ENCODE data around the gene CCL17.
"Not testable (repeated sequence)": the region's sequence is repeated elsewhere in the genome, so short reads cannot be mapped to it uniquely, and the experiment has no call there.

CCL17 gene

DNA sequence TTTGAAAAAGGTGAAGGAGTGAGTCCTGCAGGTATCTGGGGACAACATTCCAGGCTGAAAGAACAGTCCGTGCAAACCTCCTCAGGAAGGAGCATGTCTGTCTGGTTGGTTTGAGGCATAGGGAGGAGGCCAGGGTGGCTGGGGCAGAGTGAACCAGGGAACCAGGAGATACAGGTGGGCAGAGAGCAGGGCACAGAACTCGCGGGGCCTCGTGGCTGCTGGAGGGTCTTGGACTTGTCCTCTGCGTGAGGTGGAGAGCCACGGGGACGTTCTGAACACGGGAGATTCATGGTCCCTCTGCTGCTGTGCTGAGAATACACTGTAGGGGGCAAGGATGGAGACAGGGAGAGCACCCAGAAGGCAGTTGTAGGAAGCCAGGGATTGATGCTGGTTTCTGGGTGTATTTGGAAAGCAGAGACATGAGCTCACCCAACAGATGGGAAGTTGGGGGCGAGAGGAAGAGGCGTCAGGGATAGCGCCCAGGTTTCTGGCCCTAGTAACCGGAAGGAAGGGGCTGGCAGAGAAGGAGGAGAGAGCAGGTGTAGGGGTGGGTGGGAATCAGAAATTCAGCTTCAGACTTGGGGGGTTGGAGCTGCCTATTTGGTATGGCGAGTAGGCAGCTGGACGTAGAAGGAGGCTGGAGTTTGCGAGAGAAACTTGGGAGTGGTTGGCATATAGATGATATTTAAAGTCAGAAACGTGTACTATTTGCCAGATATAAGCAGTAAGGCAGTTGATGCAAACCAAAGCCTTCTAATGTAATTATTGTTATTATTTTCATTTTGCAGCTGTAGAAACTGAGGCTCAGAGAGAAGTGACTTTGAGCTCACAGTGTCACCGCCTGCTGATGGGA lies at the start of gene CCL17:
Gene CCL17, plus strand, starts transcription at position 803 of the 853 bp plus-strand sequence. CDS start 9,166 bp downstream, outside the sequence.
- DNase-seq = no peak

DNA sequence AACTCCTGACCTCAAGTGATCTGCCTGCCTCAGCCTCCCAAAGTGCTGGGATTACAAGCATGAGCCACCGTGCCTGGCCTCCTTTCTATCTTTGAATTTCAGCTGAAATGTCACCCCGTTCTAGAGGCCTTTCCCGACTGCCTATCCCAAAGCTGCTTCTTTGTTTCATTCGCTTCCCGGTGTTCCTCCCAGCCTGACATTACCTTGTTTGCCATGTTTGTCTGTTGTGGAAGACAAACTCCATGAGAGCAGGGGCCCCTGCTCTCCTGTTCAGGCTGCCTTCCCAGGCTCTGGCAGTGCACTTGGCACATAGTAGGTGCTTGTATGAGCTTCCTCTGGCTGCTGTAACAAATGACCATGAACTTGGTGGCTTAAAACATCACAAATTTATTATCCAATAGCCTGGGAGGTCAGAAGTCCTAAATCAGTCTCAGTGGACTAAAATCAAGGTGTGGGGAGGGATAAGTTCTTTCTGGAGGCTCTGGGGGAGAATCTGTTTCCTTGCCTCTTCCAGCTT lies 48.6 kb upstream of the CCL17 start:
- DNase-seq = no peak

DNA sequence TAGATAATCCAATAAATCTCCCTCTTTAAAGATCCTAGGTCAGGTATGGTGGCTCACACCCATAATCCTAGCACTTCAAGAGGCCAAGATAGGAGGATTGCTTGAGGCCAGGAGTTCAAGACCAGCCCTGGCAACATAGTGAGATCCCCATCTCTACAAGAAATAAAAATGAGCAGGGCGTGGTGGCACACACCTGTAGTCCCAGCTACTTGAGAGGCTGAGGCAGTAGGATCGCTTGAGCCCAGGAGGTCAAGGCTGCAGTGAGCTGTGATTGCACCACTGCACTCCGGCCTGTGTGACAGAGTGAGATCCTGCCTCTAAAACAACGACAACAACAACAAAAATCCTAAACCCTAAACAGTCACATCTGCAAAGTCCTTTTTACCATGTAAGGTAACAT lies 48.0 kb upstream of the CCL17 start:
- no peak for DNase-seq

DNA sequence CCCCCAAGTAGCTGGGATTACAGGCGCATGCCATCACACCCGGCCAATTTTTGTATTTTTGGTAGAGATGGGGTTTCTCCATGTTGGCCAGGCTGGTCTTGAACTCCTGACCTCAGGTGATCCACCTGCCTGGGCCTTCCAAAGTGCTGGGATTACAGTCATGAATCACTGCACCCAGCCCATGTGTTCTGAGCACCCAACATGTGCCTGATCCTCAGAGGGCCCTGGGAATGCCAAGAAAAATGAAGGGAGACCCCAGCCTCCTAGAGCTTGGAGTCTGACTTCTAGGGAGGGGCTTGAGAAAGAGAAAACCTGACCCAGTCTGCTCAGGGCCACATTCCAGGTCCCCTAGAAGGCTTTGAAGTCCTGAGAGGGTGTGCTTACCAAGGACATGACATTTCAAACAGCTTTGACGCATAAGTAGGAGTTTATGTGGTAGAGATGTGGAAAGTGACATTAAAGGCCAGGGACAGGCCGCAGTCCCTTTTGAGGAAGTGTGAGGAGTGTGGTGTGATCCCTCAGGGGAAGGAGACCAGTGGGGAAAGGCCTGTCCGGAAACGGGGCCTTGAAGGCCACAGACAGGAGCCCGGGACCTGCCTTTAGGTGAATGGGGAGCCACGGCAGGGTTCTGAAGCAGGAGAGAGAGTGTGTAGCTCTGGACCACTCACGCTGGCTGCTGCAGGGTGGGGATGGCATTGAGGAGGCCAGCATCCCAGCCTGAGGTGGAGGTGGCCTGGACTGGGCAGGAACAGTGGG lies 47.1 kb upstream of the CCL17 start:
- DNase-seq = no peak

DNA sequence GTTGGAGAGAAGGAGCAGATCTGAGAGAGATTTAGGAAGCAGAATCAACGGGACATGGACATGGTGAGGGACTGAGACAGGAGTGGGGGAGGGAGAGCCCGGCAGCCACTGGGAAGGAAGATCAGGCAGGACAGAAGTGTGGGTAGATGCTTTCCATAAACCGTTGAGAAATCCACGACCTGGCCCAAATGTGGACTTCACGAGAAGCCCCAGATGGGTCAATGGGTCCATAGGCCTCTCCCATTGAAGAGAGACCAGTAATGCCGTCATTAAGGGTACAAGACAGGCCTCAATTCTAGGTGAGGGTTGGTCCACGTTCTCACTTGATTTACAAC lies 46.5 kb upstream of the CCL17 start:
- no peak for DNase-seq

DNA sequence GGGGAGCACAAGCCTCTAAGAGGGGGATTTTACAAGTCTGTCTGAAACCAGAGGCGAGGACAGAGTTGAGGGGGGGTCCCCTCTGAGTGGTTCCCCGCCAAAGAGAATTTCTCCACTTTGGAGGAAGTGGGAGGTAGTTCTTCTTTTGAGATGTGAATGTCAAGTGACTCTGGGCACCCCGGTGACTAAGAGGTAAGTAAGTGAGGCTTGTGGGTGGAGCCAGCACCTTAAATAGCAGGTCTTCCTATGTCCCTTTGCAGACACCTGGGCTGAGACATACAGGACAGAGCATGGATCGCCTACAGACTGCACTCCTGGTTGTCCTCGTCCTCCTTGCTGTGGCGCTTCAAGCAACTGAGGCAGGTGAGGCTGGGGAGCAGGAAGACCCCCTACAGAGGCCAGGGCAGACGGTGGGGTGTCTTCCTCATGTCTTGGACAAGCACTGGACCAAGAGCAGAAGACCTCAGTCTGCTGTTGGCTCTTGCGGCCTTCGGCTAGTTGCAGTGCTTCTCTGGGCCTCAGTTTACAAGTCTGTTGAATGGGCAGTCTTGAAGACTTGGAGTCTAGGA lies 46.0 kb upstream of the CCL17 start, which contains the start of gene CCL22:
Gene CCL22, plus strand, starts transcription at position 257 of the 569 bp plus-strand sequence. Its CDS starts 34 bp downstream, at position 291.
- no peak for DNase-seq

DNA sequence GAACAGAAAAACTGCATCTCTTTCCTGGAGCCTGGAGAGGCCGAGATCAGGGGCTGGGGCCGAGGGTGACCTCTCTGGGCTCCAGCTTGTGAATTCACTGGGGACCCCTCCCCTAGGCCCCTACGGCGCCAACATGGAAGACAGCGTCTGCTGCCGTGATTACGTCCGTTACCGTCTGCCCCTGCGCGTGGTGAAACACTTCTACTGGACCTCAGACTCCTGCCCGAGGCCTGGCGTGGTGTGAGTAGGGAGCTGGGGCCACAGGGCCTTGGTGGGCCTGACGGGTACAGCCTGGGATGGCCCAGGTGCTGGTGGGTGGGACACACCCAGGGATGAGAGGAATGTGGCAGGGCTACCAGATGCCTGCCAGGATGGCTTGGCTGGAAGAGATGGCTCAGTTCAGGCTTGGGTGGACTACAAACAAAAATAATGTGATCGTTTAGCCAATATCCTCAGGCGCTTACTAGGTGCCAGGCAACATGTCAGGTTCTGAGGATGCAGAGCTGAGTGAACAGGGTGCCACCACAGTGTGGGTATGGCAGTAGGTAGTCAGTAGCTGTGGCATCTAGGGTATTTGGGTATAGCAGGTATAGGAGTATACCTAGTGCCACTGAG lies 44.1 kb upstream of the CCL17 start:
- no peak for DNase-seq

DNA sequence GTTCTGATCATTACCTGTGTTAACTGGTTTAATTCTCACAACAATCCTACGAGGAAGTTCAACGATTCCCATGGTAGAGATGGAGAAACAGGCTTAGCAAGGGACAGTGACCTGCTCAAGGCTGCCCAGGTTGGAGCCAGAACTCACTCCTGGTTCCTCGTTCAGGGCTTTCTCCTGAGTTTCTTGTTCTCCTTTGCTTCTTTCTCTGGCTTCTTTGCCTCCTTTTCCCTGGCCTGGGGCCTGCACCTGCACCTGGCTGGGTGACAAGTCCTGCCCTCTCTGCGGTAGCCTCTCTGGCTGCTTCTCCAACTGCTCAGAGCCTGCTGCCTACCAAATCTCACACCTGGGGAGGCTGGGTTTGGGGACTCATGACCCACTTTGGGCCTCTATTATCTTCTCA lies 43.2 kb upstream of the CCL17 start:
- no peak for DNase-seq

DNA sequence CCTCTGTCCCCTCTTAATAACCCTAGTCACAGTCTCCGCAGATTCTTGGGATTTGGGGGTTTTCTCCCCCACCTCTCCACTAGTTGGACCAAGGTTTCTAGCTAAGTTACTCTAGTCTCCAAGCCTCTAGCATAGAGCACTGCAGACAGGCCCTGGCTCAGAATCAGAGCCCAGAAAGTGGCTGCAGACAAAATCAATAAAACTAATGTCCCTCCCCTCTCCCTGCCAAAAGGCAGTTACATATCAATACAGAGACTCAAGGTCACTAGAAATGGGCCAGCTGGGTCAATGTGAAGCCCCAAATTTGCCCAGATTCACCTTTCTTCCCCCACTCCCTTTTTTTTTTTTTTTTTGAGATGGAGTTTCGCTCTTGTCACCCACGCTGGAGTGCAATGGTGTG lies 40.4 kb upstream of the CCL17 start:
- no peak for DNase-seq

DNA sequence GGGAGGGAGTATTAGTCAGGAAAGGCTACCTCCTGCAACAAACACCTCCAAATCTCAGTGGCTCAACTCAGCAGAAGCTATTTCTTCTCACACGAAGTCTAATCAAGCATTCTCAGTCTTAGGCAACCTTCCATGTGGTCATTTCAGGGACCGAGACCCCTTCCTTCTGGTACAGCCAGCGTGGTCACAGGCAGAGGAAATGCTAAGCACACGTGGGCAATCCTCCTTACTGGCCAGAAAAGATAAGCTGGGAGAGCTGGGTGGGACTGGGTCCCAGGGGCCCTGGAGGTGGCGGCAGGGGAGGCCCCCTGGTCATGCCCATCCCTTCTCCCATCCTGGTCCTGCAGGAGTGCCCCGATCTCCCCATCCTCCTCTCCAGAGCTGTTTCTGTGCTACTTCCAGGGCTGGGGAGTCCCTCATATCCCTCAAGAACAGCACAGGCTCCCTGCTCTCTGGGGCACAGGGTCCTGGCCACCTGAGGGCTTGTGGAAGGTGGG lies 38.0 kb upstream of the CCL17 start:
- no peak for DNase-seq

DNA sequence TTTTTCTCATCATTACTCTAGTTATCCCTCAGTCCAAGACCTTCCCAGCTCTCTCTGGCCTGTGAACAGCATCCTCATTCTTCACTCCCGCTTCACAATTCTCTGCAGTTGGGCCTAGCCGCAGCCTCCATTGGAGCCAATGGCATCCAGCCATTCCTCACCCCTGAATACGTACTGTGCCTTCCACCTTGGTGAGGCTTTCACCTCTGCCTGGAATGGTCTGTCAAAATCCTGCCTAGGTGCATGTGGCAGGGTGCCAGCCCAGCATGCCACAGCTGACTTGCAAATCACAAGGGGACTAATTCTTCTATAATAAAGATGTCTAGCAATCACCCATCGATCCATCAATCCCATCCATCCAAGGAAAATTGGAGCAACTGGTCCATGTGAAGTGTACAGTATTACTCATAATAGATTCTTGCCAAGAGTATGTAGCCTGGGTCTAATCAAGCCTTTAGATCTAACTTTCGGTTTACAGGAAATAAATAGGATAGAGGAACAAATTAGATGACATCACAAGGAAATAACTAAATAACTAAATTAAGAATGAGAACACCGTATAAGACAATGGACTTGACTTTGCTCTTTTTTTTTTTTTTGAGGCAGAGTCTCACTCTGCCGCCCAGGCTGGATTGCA lies 37.3 kb upstream of the CCL17 start:
- no peak for DNase-seq

DNA sequence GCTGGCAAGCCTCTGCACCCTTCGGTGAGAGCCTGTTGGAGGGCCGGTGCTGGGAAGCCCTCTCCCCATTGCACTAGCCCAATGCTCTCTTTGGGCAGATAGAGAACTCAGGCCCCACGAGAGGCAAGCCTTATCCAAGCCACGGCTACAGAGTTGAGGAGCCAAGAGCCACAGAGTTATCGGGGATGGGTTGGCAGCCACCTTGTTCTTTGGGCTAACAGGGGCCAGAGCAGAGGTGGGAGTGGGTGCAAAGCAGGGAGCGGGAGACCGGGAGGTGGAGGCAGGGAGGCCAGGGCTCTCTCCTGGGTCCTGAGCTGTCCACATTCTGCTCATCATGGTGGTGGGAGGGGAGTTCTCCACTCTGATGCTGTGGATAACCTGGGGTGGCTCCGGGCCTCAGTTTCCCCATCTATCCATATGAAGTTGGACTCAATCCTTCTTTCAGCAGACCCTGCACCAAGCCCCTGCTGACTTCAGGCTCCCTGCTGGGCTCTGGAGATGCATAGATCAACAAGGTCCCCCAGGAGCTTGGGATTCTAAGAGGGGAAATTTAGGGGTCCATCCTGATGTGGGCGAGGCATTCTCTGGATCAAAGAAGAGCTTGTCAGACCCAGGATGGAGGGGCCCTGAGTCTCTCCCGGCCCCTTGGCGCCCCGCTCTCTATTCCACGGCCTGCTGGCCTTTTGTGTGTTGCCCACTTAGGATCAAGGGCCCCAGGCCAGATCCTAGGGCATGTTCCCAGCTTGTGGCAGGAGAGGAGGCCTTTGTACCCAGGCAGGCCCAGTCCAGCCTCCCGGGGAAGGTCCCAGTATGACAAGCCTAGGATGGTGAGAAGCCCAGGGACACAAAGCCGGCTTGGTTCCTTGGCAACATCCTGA lies 32.8 kb upstream of the CCL17 start:
- DNase-seq = no peak

DNA sequence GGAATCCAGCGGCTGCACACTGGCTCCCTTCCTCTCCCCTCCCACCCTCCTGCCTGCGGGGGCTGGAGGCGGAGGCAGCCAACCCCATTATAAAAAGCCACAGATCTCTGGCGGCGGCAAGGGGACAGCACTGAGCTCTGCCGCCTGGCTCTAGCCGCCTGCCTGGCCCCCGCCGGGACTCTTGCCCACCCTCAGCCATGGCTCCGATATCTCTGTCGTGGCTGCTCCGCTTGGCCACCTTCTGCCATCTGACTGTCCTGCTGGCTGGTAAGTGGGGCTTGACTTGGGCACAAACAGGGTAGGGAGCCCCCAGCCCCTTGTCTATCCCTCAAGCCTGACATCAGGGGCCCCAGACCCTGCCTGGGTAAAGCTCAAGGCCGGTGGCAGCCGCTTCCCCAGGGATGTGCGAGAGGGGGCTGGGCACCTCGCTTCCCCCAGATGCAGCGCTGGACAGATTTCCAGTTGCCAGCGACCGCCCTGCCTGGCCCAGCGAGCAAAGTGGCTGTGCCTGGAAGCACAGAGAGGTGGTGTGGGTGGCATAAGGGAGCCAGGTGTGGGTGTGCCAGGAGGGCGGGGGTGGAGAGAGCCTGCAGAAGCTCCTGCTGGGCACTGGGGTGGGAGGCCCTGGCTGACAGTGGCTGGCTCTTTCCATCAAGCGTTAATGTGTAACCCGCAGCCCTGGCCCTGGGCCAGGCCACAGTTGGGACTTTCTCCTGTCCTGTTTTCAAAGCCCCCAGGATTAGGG lies 32.0 kb upstream of the CCL17 start, which contains the start of gene CX3CL1:
Gene CX3CL1, plus strand, starts transcription at position 119 of the 745 bp plus-strand sequence. Its CDS starts 79 bp downstream, at position 198.
- peak; percentile 75 for DNase-seq

DNA sequence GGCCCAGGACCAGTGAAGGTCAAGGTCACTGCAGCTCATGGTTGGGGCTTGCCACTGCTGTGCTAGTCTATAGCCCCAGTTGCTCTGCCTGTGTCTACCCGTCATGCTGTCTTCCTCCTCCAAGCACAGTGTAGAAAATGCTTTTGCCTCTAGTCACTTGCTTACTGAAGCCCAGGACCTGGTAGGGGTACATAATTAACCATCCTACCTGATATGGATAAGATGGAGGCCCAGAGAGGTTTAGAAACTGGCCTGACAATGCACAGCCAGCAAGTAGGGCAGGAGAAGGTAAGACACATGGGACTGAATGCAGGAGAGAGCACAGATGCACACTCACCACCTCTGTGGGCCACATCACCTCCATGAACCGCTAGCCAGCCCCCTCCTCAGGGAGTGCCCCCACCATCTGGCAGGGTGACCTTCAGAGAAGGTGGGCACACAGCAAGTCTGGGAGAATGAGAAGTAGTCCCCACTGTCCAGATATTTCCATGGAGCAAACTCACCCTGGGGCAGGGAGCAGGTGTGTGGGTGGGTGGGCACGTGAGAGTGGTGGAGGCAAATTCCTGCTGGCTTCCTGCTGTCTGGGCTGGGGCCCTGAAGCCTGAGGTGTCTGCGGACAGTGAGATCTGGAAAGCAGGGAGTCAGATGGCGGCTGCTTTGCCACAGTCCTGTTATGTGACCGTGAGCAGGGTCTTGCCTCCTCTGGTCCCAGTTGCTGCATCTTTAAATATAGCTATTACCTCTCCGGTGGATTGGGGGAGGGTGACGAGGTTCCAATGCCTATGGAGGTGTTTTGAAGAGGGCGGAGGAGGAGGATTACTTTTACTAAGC lies 31.2 kb upstream of the CCL17 start:
- no peak for DNase-seq

DNA sequence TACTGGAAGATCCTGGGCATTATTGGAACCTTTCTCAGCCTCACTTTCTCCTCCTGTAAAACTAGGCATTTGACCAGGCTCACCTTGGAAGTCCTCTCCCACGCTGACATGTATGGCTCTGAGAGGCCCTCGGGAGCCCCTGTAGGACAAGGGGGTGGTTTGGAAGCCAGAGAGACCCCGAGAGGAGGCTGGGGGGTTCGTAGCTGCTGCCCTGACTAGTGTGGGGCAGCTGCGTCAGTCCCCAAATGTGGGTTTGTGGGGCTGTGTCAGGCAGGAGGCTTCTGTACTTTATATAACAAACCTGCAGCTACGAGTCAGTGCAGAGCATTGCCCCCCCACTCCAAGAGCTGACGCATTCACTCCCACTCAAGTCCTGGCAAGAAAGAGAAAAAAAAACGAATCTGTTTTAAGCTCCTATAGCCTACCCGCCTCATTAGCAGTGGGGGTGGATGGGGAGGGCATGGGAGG lies 30.5 kb upstream of the CCL17 start:
- DNase-seq = no peak

DNA sequence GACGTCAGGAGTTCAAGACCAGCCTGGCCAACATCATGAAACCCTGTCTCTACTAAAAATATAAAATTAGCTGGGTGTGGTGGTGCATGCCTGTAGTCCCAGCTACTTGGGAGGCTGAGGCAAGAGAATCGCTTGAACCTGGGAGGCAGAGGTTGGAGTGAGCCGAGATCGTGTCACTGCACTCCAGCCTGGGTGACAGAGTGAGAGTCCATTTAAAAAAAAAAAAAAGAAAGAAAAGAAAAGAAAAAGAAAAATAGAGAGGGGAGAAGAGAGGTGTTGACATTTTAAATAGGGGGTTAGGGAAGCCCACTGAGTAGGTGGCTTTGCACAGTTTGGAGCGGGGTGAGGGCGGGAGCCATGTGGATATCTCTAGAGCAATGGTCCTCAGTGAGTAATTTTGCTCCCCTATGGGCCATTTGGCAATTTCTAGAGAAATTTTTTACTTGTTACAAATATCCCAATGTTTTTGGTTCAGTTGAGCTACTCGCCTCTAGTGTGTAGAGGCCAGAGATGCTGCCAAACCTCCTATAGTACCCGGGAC lies 29.6 kb upstream of the CCL17 start:
- not testable (repeated sequence) for DNase-seq

DNA sequence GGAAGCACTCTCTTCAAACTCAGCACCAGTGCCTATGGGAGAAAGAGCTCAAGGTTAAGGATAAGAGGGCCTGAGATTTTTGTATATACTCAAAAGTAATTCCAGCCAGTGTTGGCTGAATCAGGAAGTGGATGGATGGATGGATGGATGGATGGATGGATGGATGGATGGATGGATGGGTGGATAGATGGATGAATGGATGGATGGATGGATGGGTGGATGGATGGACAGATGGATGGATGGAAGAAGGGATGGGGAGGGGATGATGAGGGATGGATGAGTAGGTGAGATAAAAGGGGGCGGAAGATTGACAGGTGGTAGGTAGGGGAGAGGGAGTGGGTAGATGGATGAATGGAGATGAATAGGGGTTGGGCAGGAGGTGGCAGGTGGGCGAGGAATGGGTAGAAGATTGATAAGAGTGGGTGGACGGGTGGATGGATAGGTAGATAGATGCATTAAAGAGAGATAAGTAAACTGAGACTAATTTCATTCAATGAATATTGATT lies 28.2 kb upstream of the CCL17 start:
- DNase-seq = no peak

DNA sequence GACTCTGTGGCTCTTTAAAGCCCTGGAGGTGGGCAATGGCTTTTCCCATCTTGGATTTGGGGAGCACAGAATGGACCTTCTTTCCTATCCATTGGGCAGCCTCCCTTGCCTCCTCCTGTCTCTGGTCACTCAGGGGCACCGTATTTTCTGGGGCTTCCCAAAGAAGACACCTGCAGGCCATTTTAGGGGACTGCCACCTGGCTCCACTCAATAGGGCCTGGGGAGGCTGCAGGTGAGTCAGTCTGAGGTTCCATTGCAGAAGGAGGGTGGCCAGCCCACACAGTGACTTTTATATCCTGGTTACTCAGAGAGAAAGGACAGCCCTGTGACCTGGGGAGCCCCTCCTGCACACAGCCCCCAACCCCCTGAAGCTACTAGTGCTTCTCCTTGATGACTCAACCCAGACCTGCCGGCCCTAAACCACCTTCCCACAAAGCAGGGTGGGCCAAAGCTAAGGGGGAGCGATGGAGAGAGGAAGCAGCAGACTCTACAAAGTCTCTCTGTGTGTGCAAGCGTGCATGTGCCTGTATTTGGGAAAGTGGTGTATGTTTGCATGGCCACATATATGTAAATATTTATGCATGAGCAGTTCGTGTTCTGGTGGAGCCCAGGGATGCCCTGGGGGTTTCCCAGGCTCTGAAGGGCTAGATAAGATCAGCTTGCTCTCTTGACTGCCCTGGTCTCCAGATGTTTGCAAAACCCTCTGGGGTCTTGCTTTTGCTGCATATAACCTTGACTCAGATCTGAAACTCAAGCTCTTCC lies 27.3 kb upstream of the CCL17 start:
- no peak for DNase-seq
